ENCODE measurements around the gene TPRG1L. TPM values are rescaled to one million over a fixed set of nuclear protein-coding genes. Genes with fewer than 3 reads are reported as not detected.

Gene TPRG1L
- total and polyA plus RNA-seq, 2 experiments from 2014 or later: 6.2 to 20.3 TPM

- TF ChIP-seq, protein P1, sequence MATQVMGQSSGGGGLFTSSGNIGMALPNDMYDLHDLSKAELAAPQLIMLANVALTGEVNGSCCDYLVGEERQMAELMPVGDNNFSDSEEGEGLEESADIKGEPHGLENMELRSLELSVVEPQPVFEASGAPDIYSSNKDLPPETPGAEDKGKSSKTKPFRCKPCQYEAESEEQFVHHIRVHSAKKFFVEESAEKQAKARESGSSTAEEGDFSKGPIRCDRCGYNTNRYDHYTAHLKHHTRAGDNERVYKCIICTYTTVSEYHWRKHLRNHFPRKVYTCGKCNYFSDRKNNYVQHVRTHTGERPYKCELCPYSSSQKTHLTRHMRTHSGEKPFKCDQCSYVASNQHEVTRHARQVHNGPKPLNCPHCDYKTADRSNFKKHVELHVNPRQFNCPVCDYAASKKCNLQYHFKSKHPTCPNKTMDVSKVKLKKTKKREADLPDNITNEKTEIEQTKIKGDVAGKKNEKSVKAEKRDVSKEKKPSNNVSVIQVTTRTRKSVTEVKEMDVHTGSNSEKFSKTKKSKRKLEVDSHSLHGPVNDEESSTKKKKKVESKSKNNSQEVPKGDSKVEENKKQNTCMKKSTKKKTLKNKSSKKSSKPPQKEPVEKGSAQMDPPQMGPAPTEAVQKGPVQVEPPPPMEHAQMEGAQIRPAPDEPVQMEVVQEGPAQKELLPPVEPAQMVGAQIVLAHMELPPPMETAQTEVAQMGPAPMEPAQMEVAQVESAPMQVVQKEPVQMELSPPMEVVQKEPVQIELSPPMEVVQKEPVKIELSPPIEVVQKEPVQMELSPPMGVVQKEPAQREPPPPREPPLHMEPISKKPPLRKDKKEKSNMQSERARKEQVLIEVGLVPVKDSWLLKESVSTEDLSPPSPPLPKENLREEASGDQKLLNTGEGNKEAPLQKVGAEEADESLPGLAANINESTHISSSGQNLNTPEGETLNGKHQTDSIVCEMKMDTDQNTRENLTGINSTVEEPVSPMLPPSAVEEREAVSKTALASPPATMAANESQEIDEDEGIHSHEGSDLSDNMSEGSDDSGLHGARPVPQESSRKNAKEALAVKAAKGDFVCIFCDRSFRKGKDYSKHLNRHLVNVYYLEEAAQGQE (IDR thresholded peaks at IDR 0.05; ENCODE audit: unreplicated experiment): no peak
Observed at GRCh38 chr1:3628445-3628844, 3.6 kb downstream of the TPRG1L start (continued).

- Mint-ChIP-seq H3K9me3 (no peaks in the 10 kb centered on the region), H3K36me3 (ENCODE audit: low read depth) (peaks cover 44% of the 10 kb centered on the region), H3K4me3 (no peak overlapping the region), H3K4me1 (peaks cover 7% of the 10 kb centered on the region), H3K27ac (no peak overlapping the region), H3K27me3 (ENCODE audit: insufficient read depth, low read depth, poor library complexity) (peaks cover 8% of the 10 kb centered on the region)
- Histone ChIP-seq H3K36me3 (ENCODE audit: insufficient read depth) (no peaks in the 10 kb centered on the region), H3K27me3 (ENCODE audit: insufficient read depth) (no peaks in the 10 kb centered on the region), H3K9me2 (ENCODE audit: insufficient read depth) (no peaks in the 10 kb centered on the region), H3K4me2 (no peak overlapping the region), H3K4me3 (no peak overlapping the region), H2AFZ (no peak overlapping the region), H3F3A (replicated peaks; ENCODE audit: low read depth) (peaks cover 5% of the 10 kb centered on the region; the same call in 1 of the 2 replicates), H4K20me1 (replicated peaks; ENCODE audit: insufficient read depth) (peaks cover 3% of the 10 kb centered on the region; the same call in 1 of the 2 replicates), H3K27ac (ENCODE audit: low read depth) (no peak overlapping the region), H3K4me1 (ENCODE audit: insufficient read depth) (peaks cover 5% of the 10 kb centered on the region; the same call in 1 of the 2 replicates), H3K79me2 (replicated peaks; ENCODE audit: insufficient read depth) (peaks cover 5% of the 10 kb centered on the region; the same call in 1 of the 2 replicates)
- ATAC-seq: no peak
- DNase-seq (ENCODE audit: low spot score): no peak
- no peak for TF ChIP-seq CREB1 (CRISPR knock-in tag; IDR thresholded peaks at IDR 0.05; ENCODE audit: low read depth)
- TF ChIP-seq POLR2AphosphoS5 (IDR thresholded peaks at IDR 0.05; ENCODE audit: low read depth): no peak
- TF ChIP-seq ZNF462 (CRISPR knock-in tag; IDR thresholded peaks at IDR 0.05): no peak
- TF ChIP-seq NANOG (IDR thresholded peaks at IDR 0.05; ENCODE audit: borderline replicate concordance): no peak
- TF ChIP-seq ZNF331 (CRISPR knock-in tag; IDR thresholded peaks at IDR 0.05; ENCODE audit: low read depth): no peak
- TF ChIP-seq ZNF114 (CRISPR knock-in tag; IDR thresholded peaks at IDR 0.05): no peak
- TF ChIP-seq, protein P2, sequence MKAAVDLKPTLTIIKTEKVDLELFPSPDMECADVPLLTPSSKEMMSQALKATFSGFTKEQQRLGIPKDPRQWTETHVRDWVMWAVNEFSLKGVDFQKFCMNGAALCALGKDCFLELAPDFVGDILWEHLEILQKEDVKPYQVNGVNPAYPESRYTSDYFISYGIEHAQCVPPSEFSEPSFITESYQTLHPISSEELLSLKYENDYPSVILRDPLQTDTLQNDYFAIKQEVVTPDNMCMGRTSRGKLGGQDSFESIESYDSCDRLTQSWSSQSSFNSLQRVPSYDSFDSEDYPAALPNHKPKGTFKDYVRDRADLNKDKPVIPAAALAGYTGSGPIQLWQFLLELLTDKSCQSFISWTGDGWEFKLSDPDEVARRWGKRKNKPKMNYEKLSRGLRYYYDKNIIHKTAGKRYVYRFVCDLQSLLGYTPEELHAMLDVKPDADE (IDR thresholded peaks at IDR 0.05): no peak
- no peak for TF ChIP-seq STAT1 (IDR thresholded peaks at IDR 0.05; ENCODE audit: unreplicated experiment)
- TF ChIP-seq JUNB (IDR thresholded peaks at IDR 0.05; ENCODE audit: unreplicated experiment): no peak
- TF ChIP-seq, protein P3, sequence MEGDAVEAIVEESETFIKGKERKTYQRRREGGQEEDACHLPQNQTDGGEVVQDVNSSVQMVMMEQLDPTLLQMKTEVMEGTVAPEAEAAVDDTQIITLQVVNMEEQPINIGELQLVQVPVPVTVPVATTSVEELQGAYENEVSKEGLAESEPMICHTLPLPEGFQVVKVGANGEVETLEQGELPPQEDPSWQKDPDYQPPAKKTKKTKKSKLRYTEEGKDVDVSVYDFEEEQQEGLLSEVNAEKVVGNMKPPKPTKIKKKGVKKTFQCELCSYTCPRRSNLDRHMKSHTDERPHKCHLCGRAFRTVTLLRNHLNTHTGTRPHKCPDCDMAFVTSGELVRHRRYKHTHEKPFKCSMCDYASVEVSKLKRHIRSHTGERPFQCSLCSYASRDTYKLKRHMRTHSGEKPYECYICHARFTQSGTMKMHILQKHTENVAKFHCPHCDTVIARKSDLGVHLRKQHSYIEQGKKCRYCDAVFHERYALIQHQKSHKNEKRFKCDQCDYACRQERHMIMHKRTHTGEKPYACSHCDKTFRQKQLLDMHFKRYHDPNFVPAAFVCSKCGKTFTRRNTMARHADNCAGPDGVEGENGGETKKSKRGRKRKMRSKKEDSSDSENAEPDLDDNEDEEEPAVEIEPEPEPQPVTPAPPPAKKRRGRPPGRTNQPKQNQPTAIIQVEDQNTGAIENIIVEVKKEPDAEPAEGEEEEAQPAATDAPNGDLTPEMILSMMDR (conservative IDR thresholded peaks at IDR 0.05; ENCODE audit: low read depth in 2 of 2): no peak
Observed at GRCh38 chr1:3629561-3630160, 4.8 kb downstream of the TPRG1L start.
